ENCODE results near the gene LMO7. TPM values are rescaled to one million over a fixed set of nuclear protein-coding genes. Genes with fewer than 3 reads are reported as not detected.

Gene LMO7
- total RNA-seq, 4 donors from 2014 or later, result 7.3 to 11.9 (median 8.9) TPM

GRCh38 chr13:75829830-75830229 is 193.7 kb downstream of the LMO7 start:
- no peak for TF ChIP-seq CTCF (IDR thresholded peaks at IDR 0.05; ENCODE audit: low read depth)

DNA sequence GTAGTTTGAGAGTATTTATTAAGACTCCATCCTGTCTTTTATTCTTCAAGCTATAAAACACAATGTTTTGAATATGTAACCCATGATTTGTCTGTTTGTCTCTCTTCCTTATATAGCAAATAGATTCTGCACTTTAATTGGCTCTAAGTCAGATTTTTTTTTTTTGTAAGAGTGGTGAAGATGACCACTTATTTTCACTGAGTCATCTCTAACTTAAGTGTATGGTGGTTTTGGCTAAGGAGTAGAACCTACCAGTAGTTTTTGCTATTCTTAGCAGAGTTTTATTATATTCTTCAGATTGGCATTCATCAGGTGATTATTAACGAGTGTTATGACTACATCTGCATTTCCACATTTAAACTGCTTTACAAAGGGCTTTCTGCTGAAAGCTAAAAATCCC is 194.7 kb downstream of the LMO7 start:
- TF ChIP-seq CTCF (IDR thresholded peaks at IDR 0.05; ENCODE audit: low read depth), result no peak

GRCh38 chr13:75831389-75831788 is 195.3 kb downstream of the LMO7 start:
- TF ChIP-seq CTCF (IDR thresholded peaks at IDR 0.05; ENCODE audit: low read depth), result no peak

GRCh38 chr13:75832812-75833211 is 196.7 kb downstream of the LMO7 start:
- no peak for TF ChIP-seq CTCF (IDR thresholded peaks at IDR 0.05; ENCODE audit: low read depth)

- TF ChIP-seq CTCF (IDR thresholded peaks at IDR 0.05; ENCODE audit: low read depth), result no peak
Observed at GRCh38 chr13:75836441-75836840, 200.3 kb downstream of the LMO7 start.

DNA sequence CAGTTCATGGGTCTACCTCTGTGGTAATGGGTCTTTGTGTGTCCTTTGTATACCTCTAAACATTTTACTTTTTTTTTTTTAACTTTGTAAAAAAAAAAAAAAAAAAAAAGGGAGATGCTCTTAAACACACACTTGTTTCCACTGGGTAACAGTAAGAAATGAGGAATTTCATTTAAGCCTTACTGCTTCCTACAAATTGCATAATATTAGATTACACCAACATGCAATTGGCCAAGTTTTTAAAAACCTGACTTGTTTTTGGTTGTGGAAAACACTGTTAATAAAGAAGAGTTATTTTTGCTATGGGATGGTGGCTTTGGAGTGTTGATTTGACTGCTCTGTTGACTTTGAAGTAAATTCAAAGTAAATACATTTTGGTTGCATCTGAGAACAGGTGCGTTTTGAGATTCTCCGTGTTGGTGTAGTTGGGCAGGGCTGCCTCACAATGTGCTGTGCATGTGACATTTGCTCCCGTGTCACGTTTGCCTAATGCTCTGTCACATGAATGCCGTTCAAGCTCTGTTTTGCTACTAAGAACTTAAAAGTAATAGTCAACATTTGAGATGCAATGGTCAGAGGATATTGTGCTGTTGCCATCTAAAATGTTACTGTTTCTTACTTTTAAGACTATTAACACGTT is 202.4 kb downstream of the LMO7 start:
- no peak for TF ChIP-seq CTCF (IDR thresholded peaks at IDR 0.05; ENCODE audit: low read depth)

- TF ChIP-seq CTCF (IDR thresholded peaks at IDR 0.05; ENCODE audit: low read depth), result no peak
Observed at GRCh38 chr13:75839406-75839805, 203.3 kb downstream of the LMO7 start.
